Fibroblast of skin of left quadriceps (primary cell): Measurements from ENCODE around the gene FAM111A.
"Not testable (repeated sequence)": the region's sequence is repeated elsewhere in the genome, so short reads cannot be mapped to it uniquely, and the experiment has no call there.

ENCODE experiments used
- DNase-seq, 2 experiments: peaks; one replicate each; pipeline ENCODE4 v3.0.0-alpha.2; 2013; ENCODE audit warnings: low read depth in 2 of 2

Gene FAM111A

GRCh38 chr11:59142530-59143507 is at the start of gene FAM111A:
FAM111A (plus strand) TSS chr11:59142856; CDS start chr11:59148873, 6,017 bp downstream.
- peak; percentile 70 to 73 for DNase-seq

GRCh38 chr11:59093576-59093975 is 49.1 kb upstream of the FAM111A start:
- not testable (repeated sequence) for DNase-seq

- DNase-seq: not testable (repeated sequence)
These were observed 47.4 kb upstream of the FAM111A start for GRCh38 chr11:59095225-59095624.

- DNase-seq: not testable (repeated sequence)
These were observed 46.6 kb upstream of the FAM111A start for GRCh38 chr11:59095972-59096575.

- peak; percentile 20 to 26 for DNase-seq
These were observed 45.4 kb upstream of the FAM111A start for GRCh38 chr11:59097113-59097708.

GRCh38 chr11:59097938-59098337 is 44.7 kb upstream of the FAM111A start:
- DNase-seq: not testable (repeated sequence)

GRCh38 chr11:59102259-59102765 is 40.3 kb upstream of the FAM111A start:
- no peak for DNase-seq

- DNase-seq: peak; percentile 83 to 85
These were observed 36.0 kb upstream of the FAM111A start, which contains the start of gene FAM111B for GRCh38 chr11:59106363-59107336. FAM111B (plus strand) TSS chr11:59107237; CDS start chr11:59109626, 2,389 bp downstream.

- not testable (repeated sequence) for DNase-seq
These were observed 34.9 kb upstream of the FAM111A start for GRCh38 chr11:59107721-59108120.

GRCh38 chr11:59112494-59112893 is 30.2 kb upstream of the FAM111A start:
- DNase-seq: peak in 1 of 2 experiments; percentile 19

- no peak for DNase-seq
These were observed 28.3 kb upstream of the FAM111A start for GRCh38 chr11:59114344-59114743.

- DNase-seq: no peak
These were observed 27.1 kb upstream of the FAM111A start for GRCh38 chr11:59115553-59115952.

- no peak for DNase-seq
These were observed 24.9 kb upstream of the FAM111A start for GRCh38 chr11:59117774-59118173.

- DNase-seq: no peak
These were observed 22.8 kb upstream of the FAM111A start for GRCh38 chr11:59119826-59120225.

- peak; percentile 40 to 51 for DNase-seq
These were observed 6.8 kb upstream of the FAM111A start for GRCh38 chr11:59135648-59136461.

- not testable (repeated sequence) for DNase-seq
These were observed 6.1 kb upstream of the FAM111A start for GRCh38 chr11:59136551-59136950.

GRCh38 chr11:59137190-59137589 is 5.5 kb upstream of the FAM111A start:
- no peak for DNase-seq

- no peak for DNase-seq
These were observed 4.0 kb upstream of the FAM111A start for GRCh38 chr11:59138643-59139042.

GRCh38 chr11:59141191-59141590 is 1.5 kb upstream of the FAM111A start:
- no peak for DNase-seq
